ENCODE data around the gene RPUSD1.
A peak's percentile ranks its signal among the peaks of the same experiment; 100 is the strongest.

The RPUSD1 gene

GRCh38 chr16:741986-742629, 46.1 kb downstream of the RPUSD1 start:
- ATAC-seq, result no peak

- peak; percentile 77 to 80 for ATAC-seq
Observed at GRCh38 chr16:740764-741505, 47.2 kb downstream of the RPUSD1 start, which contains the start of gene CIAO3. Gene CIAO3, minus strand, starts transcription at chr16:740997. Its CDS starts 12 bp downstream, at chr16:740985.

GRCh38 chr16:740459-740763, 47.8 kb downstream of the RPUSD1 start:
- ATAC-seq, result no peak

- no peak for ATAC-seq
Observed at GRCh38 chr16:739560-740458, 48.4 kb downstream of the RPUSD1 start.

GRCh38 chr16:736936-737481, 51.2 kb downstream of the RPUSD1 start:
- ATAC-seq, result no peak

GRCh38 chr16:735982-736453, 52.2 kb downstream of the RPUSD1 start:
- peak; percentile 70 to 74 for ATAC-seq

GRCh38 chr16:734981-735881, 53.0 kb downstream of the RPUSD1 start:
- ATAC-seq, result no peak

Measured in activated CD4-positive, CD25-positive, alpha-beta regulatory T cell treated with anti-CD3 and anti-CD28 coated beads, Interleukin-2, amount 50 U/mL, for 24 hours (primary cell).